ENCODE results near the gene DPYSL5. TPM values are rescaled to one million over a fixed set of nuclear protein-coding genes. Genes with fewer than 3 reads are reported as not detected.

DPYSL5 gene
- total and polyA plus RNA-seq, 9 of the 15 experiments (the other 6 are each of a cell fraction or from before 2014, with no cell fraction given), result 0.06 TPM; not detected in 8

DNA sequence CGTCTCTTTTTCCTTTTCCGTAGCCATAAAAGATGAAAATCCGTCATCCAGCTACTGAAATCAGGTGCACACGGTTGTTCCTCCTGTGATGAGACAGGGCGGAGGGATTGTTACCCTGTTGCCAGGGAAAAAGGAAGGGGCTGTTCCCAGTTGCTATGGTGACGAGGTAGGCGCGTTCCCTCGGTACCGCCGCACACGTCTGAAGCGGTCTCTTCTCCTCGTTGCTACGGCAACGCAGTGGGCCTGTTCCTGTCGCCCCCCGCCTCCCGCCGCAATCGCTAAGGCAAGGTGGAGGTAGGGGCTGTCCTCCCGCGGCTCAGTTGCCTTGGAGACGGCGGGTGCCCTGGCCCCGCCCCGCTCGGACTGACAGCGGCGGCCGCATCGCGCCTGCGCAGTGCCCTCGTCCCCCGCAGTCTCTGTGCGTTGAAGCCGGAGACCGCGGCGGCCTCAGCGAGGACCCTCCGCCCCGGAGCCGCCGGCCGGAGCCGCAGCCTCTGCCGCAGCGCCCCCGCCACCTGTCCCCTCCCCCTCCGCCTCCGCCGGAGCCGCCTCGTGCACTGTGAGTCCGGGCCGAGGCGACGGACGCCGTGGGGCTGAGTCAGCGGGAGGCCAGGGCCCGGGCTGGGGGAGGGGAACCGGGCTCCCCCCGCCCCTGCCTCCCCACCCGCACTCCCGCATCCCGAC is 122.5 kb downstream of the DPYSL5 start, which contains the start of gene MAPRE3 (continued):
- TF ChIP-seq, protein P1, sequence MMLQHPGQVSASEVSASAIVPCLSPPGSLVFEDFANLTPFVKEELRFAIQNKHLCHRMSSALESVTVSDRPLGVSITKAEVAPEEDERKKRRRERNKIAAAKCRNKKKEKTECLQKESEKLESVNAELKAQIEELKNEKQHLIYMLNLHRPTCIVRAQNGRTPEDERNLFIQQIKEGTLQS (IDR thresholded peaks at IDR 0.05), result peak; percentile 37; the same call in 1 of the 2 replicates
- TF ChIP-seq, protein P1 (CRISPR knock-in tag; conservative IDR thresholded peaks at IDR 0.05), result no peak
- TF ChIP-seq, protein P2, sequence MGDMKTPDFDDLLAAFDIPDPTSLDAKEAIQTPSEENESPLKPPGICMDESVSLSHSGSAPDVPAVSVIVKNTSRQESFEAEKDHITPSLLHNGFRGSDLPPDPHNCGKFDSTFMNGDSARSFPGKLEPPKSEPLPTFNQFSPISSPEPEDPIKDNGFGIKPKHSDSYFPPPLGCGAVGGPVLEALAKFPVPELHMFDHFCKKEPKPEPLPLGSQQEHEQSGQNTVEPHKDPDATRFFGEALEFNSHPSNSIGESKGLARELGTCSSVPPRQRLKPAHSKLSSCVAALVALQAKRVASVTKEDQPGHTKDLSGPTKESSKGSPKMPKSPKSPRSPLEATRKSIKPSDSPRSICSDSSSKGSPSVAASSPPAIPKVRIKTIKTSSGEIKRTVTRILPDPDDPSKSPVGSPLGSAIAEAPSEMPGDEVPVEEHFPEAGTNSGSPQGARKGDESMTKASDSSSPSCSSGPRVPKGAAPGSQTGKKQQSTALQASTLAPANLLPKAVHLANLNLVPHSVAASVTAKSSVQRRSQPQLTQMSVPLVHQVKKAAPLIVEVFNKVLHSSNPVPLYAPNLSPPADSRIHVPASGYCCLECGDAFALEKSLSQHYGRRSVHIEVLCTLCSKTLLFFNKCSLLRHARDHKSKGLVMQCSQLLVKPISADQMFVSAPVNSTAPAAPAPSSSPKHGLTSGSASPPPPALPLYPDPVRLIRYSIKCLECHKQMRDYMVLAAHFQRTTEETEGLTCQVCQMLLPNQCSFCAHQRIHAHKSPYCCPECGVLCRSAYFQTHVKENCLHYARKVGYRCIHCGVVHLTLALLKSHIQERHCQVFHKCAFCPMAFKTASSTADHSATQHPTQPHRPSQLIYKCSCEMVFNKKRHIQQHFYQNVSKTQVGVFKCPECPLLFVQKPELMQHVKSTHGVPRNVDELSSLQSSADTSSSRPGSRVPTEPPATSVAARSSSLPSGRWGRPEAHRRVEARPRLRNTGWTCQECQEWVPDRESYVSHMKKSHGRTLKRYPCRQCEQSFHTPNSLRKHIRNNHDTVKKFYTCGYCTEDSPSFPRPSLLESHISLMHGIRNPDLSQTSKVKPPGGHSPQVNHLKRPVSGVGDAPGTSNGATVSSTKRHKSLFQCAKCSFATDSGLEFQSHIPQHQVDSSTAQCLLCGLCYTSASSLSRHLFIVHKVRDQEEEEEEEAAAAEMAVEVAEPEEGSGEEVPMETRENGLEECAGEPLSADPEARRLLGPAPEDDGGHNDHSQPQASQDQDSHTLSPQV (IDR thresholded peaks at IDR 0.05), result 0 out of 2 replicates have a peak, but pooled peaks have one; percentile 21
- peak; percentile 94 to 95 for TF ChIP-seq NRF1 (conservative IDR thresholded peaks at IDR 0.05 in 1 of 2, IDR thresholded peaks at IDR 0.05 in 1 of 2)
- TF ChIP-seq, protein P3, sequence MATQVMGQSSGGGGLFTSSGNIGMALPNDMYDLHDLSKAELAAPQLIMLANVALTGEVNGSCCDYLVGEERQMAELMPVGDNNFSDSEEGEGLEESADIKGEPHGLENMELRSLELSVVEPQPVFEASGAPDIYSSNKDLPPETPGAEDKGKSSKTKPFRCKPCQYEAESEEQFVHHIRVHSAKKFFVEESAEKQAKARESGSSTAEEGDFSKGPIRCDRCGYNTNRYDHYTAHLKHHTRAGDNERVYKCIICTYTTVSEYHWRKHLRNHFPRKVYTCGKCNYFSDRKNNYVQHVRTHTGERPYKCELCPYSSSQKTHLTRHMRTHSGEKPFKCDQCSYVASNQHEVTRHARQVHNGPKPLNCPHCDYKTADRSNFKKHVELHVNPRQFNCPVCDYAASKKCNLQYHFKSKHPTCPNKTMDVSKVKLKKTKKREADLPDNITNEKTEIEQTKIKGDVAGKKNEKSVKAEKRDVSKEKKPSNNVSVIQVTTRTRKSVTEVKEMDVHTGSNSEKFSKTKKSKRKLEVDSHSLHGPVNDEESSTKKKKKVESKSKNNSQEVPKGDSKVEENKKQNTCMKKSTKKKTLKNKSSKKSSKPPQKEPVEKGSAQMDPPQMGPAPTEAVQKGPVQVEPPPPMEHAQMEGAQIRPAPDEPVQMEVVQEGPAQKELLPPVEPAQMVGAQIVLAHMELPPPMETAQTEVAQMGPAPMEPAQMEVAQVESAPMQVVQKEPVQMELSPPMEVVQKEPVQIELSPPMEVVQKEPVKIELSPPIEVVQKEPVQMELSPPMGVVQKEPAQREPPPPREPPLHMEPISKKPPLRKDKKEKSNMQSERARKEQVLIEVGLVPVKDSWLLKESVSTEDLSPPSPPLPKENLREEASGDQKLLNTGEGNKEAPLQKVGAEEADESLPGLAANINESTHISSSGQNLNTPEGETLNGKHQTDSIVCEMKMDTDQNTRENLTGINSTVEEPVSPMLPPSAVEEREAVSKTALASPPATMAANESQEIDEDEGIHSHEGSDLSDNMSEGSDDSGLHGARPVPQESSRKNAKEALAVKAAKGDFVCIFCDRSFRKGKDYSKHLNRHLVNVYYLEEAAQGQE (IDR thresholded peaks at IDR 0.05; ENCODE audit: borderline replicate concordance), result no peak
- TF ChIP-seq, protein P3 (CRISPR knock-in tag; IDR thresholded peaks at IDR 0.05; ENCODE audit: low read depth), result 0 out of 2 replicates have a peak, but pooled peaks have one; percentile 42
- TF ChIP-seq, protein P4, sequence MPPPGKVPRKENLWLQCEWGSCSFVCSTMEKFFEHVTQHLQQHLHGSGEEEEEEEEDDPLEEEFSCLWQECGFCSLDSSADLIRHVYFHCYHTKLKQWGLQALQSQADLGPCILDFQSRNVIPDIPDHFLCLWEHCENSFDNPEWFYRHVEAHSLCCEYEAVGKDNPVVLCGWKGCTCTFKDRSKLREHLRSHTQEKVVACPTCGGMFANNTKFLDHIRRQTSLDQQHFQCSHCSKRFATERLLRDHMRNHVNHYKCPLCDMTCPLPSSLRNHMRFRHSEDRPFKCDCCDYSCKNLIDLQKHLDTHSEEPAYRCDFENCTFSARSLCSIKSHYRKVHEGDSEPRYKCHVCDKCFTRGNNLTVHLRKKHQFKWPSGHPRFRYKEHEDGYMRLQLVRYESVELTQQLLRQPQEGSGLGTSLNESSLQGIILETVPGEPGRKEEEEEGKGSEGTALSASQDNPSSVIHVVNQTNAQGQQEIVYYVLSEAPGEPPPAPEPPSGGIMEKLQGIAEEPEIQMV (tag; conservative IDR thresholded peaks at IDR 0.05; ENCODE audit: low read depth), result no peak
- TF ChIP-seq SMARCB1 (IDR thresholded peaks at IDR 0.05; ENCODE audit: insufficient read length, low read depth), result no peak
- peak; percentile 50 for TF ChIP-seq PCBP2 (IDR thresholded peaks at IDR 0.05; ENCODE audit: low read depth, low read length, poor library complexity, severe bottlenecking)
- TF ChIP-seq NCOR1 (IDR thresholded peaks at IDR 0.05), result 0 out of 2 replicates have a peak, but pooled peaks have one; percentile 19
- TF ChIP-seq PHF8 (IDR thresholded peaks at IDR 0.05; ENCODE audit: borderline replicate concordance, low read length), result peak; percentile 24; the same call in 1 of the 2 replicates

All from K562 (cell line).